ENCODE data around the gene PTPN3.
A peak's percentile ranks its signal among the peaks of the same experiment; 100 is the strongest.

Gene PTPN3

GRCh38 chr9:109477258-109478050 lies 20.7 kb downstream of the PTPN3 start:
- DNase-seq (ENCODE audit: low read depth in 3 of 3, low spot score in 1 of 3): no peak

- no peak for DNase-seq (ENCODE audit: low read depth in 3 of 3, low spot score in 1 of 3)
Measured at GRCh38 chr9:109476642-109477257, 21.4 kb downstream of the PTPN3 start.

GRCh38 chr9:109475526-109475925 lies 22.6 kb downstream of the PTPN3 start:
- no peak for DNase-seq (ENCODE audit: low read depth in 3 of 3, low spot score in 1 of 3)

GRCh38 chr9:109474944-109475343 lies 23.2 kb downstream of the PTPN3 start:
- DNase-seq (ENCODE audit: low read depth in 3 of 3, low spot score in 1 of 3): no peak

GRCh38 chr9:109474170-109474569 lies 23.9 kb downstream of the PTPN3 start:
- DNase-seq (ENCODE audit: low read depth in 3 of 3, low spot score in 1 of 3): no peak

GRCh38 chr9:109473329-109473728 lies 24.8 kb downstream of the PTPN3 start:
- no peak for DNase-seq (ENCODE audit: low read depth in 3 of 3, low spot score in 1 of 3)

- DNase-seq (ENCODE audit: low read depth in 3 of 3, low spot score in 1 of 3): no peak
Measured at GRCh38 chr9:109471475-109472393, 26.4 kb downstream of the PTPN3 start.

- DNase-seq (ENCODE audit: low read depth in 3 of 3, low spot score in 1 of 3): peak in 1 of 3 donors; percentile 28
Measured at GRCh38 chr9:109469646-109470358, 28.3 kb downstream of the PTPN3 start.

GRCh38 chr9:109468927-109469326 lies 29.2 kb downstream of the PTPN3 start:
- no peak for DNase-seq (ENCODE audit: low read depth in 3 of 3, low spot score in 1 of 3)

- DNase-seq (ENCODE audit: low read depth in 3 of 3, low spot score in 1 of 3): no peak
Measured at GRCh38 chr9:109467936-109468335, 30.2 kb downstream of the PTPN3 start.

- DNase-seq (ENCODE audit: low read depth in 3 of 3, low spot score in 1 of 3): no peak
Measured at GRCh38 chr9:109466623-109467590, 31.2 kb downstream of the PTPN3 start.

GRCh38 chr9:109463924-109464625 lies 34.0 kb downstream of the PTPN3 start:
- no peak for DNase-seq (ENCODE audit: low read depth in 3 of 3, low spot score in 1 of 3)

GRCh38 chr9:109460576-109460975 lies 37.5 kb downstream of the PTPN3 start:
- DNase-seq (ENCODE audit: low read depth in 3 of 3, low spot score in 1 of 3): no peak

- DNase-seq (ENCODE audit: low read depth in 3 of 3, low spot score in 1 of 3): no peak
Measured at GRCh38 chr9:109459423-109459822, 38.7 kb downstream of the PTPN3 start.

- no peak for DNase-seq (ENCODE audit: low read depth in 3 of 3, low spot score in 1 of 3)
Measured at GRCh38 chr9:109458453-109459211, 39.5 kb downstream of the PTPN3 start.

GRCh38 chr9:109456811-109457210 lies 41.3 kb downstream of the PTPN3 start:
- no peak for DNase-seq (ENCODE audit: low read depth in 3 of 3, low spot score in 1 of 3)

GRCh38 chr9:109455861-109456260 lies 42.2 kb downstream of the PTPN3 start:
- DNase-seq (ENCODE audit: low read depth in 3 of 3, low spot score in 1 of 3): no peak

- DNase-seq (ENCODE audit: low read depth in 3 of 3, low spot score in 1 of 3): no peak
Measured at GRCh38 chr9:109455391-109455790, 42.7 kb downstream of the PTPN3 start.
